Forelimb muscle (tissue), 1 donor: ENCODE measurements around the gene RPL13A. TPM values are rescaled to one million over a fixed set of nuclear protein-coding genes. Genes with fewer than 3 reads are reported as not detected.
"Not testable (repeated sequence)": the region's sequence is repeated elsewhere in the genome, so short reads cannot be mapped to it uniquely, and the experiment has no call there.

Experiments
- DNase-seq: peaks from one replicate; pipeline ENCODE4 v3.0.0-alpha.2; 2013; ENCODE audit warnings: low read depth
- polyA plus RNA-seq: library from polyadenylated mRNA; unstranded; fragments of 120-200 nt; gene quantifications from one replicate; pipeline ENCODE4 v1.2.1, GENCODE V29; 2013; ENCODE audit not compliant: insufficient read length

Gene RPL13A
- polyA plus RNA-seq, 1 donor: 5,065 TPM

DNA sequence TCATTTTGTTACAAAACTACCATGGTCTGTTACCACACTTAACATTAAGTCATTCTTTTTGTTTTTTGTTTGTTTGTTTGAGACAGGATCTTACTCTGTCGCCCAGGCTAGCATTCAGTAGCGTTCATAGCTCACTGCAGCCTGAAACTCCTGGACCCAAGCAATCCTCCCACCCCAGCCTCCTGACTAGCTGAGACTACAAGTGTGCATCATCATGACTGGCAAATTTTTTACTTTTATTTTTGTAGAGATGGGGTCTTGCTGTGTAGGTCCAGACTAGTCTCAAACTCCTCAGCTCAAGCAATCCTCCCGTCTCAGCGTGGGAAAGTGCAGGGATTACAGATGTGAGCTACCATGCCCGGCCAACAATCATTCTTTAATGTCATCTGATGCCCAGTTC is 31.1 kb upstream of the RPL13A start:
- no peak for DNase-seq

GRCh38 chr19:49458567-49458903 is 28.9 kb upstream of the RPL13A start:
- DNase-seq: no peak

DNA sequence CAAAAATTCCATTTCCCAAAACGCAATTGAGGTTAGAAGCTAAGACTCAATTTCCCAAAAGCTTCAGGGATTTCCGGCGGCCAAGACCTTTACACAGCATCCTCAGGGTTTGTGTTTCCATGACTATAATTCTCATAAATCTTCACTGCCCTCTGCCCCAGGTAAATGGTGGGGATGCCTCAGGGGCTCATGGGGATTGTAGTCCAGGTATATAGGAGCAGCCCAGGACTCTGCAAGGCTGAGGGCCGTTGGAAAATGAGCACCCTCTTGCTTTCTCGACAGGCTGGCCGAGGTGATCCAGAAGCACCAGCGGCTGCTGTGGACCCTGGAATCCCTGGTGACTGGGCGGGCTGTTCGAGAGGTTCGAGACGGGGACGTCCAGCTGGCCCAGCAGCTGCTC is 28.0 kb upstream of the RPL13A start:
- no peak for DNase-seq

DNA sequence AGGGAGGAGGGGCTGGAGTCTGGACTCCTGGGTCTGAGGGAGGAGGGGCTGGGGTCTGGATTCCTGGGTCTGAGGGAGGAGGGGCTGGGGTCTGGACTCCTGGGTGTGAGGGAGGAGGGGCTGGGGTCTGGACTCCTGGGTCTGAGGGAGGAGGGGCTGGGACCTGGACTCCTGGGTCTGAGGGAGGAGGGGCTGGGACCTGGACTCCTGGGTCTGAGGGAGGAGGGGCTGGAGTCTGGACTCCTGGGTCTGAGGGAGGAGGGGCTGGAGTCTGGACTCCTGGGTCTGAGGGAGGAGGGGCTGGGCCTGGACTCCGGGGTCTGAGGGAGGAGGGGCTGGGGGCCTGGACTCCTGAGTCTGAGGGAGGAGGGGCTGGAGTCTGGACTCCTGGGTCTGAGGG is 26.3 kb upstream of the RPL13A start:
- DNase-seq: not testable (repeated sequence)

DNA sequence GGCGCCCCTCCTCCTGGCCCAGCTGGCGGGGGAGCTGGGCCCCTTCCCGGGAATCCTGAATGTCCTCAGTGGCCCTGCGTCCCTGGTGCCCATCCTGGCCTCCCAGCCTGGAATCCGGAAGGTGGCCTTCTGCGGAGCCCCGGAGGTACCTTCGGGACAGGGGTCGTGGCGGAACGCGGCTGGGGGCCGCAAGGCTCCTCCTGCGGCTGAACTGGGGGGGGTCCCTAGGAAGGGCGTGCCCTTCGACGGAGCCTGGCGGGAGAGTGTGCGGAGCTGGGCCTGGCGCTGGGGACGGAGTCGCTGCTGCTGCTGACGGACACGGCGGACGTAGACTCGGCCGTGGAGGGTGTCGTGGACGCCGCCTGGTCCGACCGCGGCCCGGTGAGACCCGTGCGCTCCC is 25.8 kb upstream of the RPL13A start:
- DNase-seq: no peak

GRCh38 chr19:49462492-49462891 is 24.9 kb upstream of the RPL13A start:
- DNase-seq: no peak

- no peak for DNase-seq
Observed at GRCh38 chr19:49463960-49464740, 23.3 kb upstream of the RPL13A start.

GRCh38 chr19:49465371-49465770 is 22.0 kb upstream of the RPL13A start:
- no peak for DNase-seq

- DNase-seq: no peak
Observed at GRCh38 chr19:49468199-49468598, 19.2 kb upstream of the RPL13A start.

- DNase-seq: peak; percentile 83
Observed at GRCh38 chr19:49468746-49469447, 18.5 kb upstream of the RPL13A start.

DNA sequence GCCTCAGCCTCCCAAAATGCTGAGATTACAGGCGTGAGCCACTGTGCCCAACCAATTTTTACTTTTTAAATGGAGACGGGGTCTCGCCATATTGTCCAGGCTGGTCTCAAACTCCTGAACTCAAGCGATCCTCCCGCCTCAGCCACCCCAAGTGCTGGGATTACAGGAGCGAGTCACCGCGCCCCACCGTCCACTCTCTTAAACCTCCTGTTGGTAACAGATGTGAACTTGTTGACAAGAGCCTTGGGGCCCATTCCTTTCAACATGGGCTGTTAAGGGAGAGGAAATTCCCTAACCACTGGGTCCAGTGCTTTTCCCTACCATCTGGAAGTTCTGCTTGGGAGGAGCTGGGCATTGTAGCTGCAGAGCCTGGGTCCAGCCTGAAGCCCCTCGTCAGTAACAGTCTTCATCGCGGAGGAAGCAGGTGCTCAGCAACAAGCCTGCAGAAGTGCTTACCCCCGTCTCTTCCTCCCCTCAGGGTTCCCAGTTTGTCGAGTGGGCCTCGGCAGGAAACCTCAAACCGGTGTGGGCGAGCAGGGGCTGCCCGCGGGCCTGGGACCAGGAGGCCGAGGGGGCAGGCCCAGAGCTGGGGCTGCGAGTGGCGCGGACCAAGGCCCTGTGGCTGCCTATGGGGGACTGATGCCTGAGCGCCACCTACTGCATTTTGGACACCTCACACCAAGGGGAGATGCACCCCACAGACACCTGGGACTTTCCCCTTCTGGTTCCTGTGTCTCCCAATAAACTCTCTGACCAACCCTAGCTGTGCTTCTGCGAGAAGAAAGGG is 17.4 kb upstream of the RPL13A start:
- DNase-seq: no peak

GRCh38 chr19:49470615-49470978 is 16.8 kb upstream of the RPL13A start:
- DNase-seq: no peak

DNA sequence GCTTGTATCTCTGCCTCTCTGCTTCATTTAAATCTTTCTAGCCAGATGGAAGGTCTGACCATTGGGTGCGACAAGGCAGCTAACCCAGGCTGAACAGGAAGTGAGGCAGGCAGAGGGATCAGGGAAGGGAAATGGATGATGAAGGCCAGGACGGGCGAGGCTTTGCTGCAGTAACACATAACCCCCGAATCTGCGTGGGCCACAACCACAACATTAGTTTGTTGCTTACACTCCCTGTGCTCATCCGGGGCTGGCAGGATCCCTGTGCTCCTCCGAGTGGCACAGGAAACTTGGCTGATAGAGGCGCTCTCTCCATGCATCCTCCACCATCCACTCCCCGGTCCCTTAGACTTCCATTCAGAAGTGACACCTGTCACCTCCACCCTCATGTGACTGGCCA is 14.5 kb upstream of the RPL13A start:
- DNase-seq: no peak

- DNase-seq: not testable (repeated sequence)
Observed at GRCh38 chr19:49473501-49473867, 13.9 kb upstream of the RPL13A start.

GRCh38 chr19:49473868-49474541 is 13.4 kb upstream of the RPL13A start, which contains the start of gene FLT3LG:
Gene FLT3LG (plus strand): TSS chr19:49474215. CDS start chr19:49474640, 425 bp downstream.
- no peak for DNase-seq

DNA sequence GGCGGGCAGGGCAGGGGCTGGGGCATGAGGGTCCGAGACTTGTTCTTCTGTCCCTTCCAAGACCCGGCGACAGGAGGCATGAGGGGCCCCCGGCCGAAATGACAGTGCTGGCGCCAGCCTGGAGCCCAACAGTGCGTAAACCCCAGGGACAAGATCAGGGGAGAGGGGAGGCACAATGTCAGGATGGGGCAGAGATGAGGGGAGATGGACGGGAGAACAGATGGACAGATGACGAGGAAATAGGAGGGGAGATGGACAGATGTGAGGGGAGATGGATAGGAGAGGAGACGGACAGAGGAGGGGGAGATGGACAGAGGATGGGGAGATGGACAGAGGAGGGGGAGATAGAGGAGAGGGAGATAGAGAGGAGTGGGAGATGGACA is 12.9 kb upstream of the RPL13A start:
- no peak for DNase-seq

- no peak for DNase-seq
Observed at GRCh38 chr19:49475191-49475917, 12.1 kb upstream of the RPL13A start.

GRCh38 chr19:49475995-49476880 is 11.2 kb upstream of the RPL13A start:
- DNase-seq: no peak

GRCh38 chr19:49479975-49480628 is 7.3 kb upstream of the RPL13A start:
- DNase-seq: no peak
